Spleen (tissue), 7 donors: ENCODE data around the gene PCBP3.

Experiments used
- POLR2A ChIP-seq, 3 donors: fragments of 450-650 bp; IDR thresholded peaks; one replicate each; pipeline ENCODE4 v1.5.1; 2017; ENCODE audit warnings: antibody characterized with exemption in 3 of 3, mild to moderate bottlenecking in 1 of 3
- POLR2AphosphoS5 ChIP-seq, 3 donors: sonication (generic); formaldehyde crosslinking; IDR thresholded peaks; one replicate each; pipeline ENCODE4 v1.5.1; 2017; ENCODE audit warnings: antibody characterized with exemption in 3 of 3
- TF ChIP-seq, protein P1 (sequence below), 11 experiments: fragments of 200-600 bp in 7 of 11; fragments of 450-650 bp in 4 of 11; sonication (generic) in 4 of 11; IDR thresholded peaks in 8 of 11; conservative IDR thresholded peaks in 3 of 11; 1 replicate in 7 of 11; 2 replicates in 4 of 11; pipeline versions ENCODE4 v1.4.0 to v1.8.0; 2016 to 2021; ENCODE audit warnings: antibody characterized with exemption in 11 of 11, inconsistent platforms in 4 of 11, mild to moderate bottlenecking in 1 of 11
- donor health status: DM: no; HTN: no; CAD: no; lungs with moderate emphysema.
- donor health status: DM: no; HTN: no; CAD: no.
- donor health status: DM: no; HTN: no; CAD: no.

DNA sequence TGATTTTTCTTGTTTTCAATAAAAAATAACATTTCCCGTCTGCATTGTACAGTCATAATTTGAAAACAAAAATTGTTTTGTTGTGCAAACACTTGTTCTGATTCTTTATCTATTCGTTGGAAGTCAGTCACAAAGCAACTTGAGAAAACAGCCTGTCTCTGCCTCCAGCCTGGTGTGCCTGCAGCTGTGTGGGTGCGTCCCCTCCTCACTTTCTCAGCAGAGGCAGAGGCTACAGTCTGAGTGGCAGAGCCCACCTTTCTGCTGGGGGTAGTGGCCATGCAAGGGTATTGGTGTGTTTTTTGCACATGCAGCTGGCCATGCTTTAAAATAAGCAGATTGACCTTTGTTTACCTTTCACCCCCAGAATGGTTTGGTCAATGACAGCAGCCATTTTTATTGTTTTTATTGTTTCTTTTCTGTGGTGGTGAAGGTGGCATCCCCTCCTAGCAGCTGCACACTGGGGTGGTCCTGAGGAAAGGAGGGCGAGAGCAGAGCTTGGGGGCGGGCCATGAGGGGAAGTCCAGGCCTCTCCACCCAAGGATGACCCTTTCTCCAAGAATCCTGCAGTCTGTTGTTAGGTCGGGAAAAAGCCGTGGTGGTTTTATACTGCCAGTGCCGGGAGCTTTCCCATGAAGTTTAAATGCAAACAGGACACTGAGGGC lies 159.6 kb downstream of the PCBP3 start:
- TF ChIP-seq, protein P1, sequence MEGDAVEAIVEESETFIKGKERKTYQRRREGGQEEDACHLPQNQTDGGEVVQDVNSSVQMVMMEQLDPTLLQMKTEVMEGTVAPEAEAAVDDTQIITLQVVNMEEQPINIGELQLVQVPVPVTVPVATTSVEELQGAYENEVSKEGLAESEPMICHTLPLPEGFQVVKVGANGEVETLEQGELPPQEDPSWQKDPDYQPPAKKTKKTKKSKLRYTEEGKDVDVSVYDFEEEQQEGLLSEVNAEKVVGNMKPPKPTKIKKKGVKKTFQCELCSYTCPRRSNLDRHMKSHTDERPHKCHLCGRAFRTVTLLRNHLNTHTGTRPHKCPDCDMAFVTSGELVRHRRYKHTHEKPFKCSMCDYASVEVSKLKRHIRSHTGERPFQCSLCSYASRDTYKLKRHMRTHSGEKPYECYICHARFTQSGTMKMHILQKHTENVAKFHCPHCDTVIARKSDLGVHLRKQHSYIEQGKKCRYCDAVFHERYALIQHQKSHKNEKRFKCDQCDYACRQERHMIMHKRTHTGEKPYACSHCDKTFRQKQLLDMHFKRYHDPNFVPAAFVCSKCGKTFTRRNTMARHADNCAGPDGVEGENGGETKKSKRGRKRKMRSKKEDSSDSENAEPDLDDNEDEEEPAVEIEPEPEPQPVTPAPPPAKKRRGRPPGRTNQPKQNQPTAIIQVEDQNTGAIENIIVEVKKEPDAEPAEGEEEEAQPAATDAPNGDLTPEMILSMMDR (IDR thresholded peaks at IDR 0.05 in 8 of 11, conservative IDR thresholded peaks at IDR 0.05 in 3 of 11), result no peak
- no peak for TF ChIP-seq POLR2A (IDR thresholded peaks at IDR 0.05)
- no peak for TF ChIP-seq POLR2AphosphoS5 (IDR thresholded peaks at IDR 0.05)
